Mucosa of descending colon (tissue), 3 donors: ENCODE measurements around the gene COL23A1. TPM values are rescaled to one million over a fixed set of nuclear protein-coding genes. Genes with fewer than 3 reads are reported as not detected.

Experiments used
- ATAC-seq: fragments of 200-7000 bp; cut with Tn5 transposase; one replicate; pipeline ENCODE4 v1.9.1; 2020; ENCODE audit warnings: mild to moderate bottlenecking, moderate library complexity
- DNase-seq, 3 donors: peaks; one replicate each; pipeline ENCODE4 v3.0.0-alpha.2; 2020
- H3K36me3 ChIP-seq: fragments of 200-600 bp; one replicate; pipeline ENCODE4 v1.8.0; 2021; ENCODE audit warnings: low read depth, mild to moderate bottlenecking
- H3K4me1 ChIP-seq: fragments of 200-600 bp; one replicate; pipeline ENCODE4 v1.8.0; 2021; ENCODE audit warnings: low read depth, mild to moderate bottlenecking
- H3K4me3 ChIP-seq: fragments of 200-600 bp; one replicate; pipeline ENCODE4 v1.8.0; 2021; ENCODE audit warnings: mild to moderate bottlenecking
- H3K9me3 ChIP-seq: fragments of 200-600 bp; one replicate; pipeline ENCODE4 v1.8.0; 2021; ENCODE audit warnings: mild to moderate bottlenecking
- intact Hi-C, 2 donors: fragments of 100-400 bp; cut with DNase I in 1 of 2; cut with micrococcal nuclease in 1 of 2; formaldehyde crosslinking; loops; one replicate each; pipeline versions ENCODE4 v1.11.0 to v1.11.1; 2022; cut with DNase I, micrococcal nuclease
- total RNA-seq, 3 donors: library from RNA; stranded (reverse); fragmentation: NEBNext Ultra II Directional in 2 of 3; extraction: Animal tissue kit (Norgen Biotek cat#: 25700) in 2 of 3; gene quantifications; one replicate each; pipeline versions ENCODE4 v1.2.1 to v1.2.4, GENCODE V29; 2021 to 2023
- TF ChIP-seq, protein P1 (sequence below): fragments of 200-600 bp; IDR thresholded peaks from one replicate; pipeline ENCODE4 v1.8.0; 2022; ENCODE audit warnings: antibody characterized with exemption, mild to moderate bottlenecking
- donor health status: DM: no; HTN: no; CAD: no; lungs with moderate emphysema.
- donor health status: DM: no; HTN: no; CAD: no.
- donor health status: DM: no; HTN: yes; CAD: no.

The COL23A1 gene
- total RNA-seq, 3 donors from 2014 or later = 0.17 to 2.7 (median 0.43) TPM

DNA sequence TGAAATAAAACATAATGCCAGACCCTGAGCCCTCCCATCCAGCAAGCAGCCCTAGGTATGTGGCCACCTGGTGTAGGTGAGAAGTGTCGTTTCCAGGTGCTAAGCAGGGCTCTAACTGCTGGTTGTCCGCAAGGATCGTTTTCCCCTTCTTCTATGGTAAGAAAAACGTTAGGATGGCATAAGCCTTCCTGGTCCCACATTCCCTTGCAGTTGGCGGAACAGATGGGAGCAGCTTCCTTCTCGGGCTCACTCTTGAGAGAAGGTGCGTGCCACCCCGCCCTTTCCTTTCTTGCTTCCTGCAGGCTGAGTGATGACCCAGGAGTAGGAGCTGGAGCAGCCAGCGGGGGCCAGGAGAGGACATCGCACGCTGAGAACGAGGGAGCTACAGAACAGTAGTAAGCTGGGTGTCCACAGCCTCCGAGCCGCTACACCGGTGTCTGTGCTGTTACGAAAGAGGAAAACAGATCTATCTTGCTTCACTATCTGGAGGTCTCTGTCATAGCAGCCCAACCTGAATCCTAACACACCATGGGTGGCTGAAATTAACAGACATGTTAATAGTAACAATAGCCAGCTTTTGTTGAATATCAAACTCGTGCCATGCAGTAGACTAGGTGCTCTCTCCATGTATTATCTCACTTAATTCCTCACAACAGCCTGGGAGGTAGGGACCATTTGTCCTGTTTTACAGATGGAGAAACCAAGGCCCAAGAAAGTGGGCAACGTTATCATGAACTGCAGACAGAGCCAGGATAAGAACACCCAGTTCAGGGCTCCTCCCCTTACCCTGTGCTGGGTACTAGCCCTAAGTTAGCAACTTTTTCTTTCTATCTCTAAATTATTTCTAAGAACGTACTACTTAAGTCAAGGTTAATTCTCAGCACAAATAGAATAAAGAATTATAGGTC, 139.8 kb downstream of the COL23A1 start:
- no peaks in the 10 kb centered on the region for H3K36me3 ChIP-seq
- no peaks in the 10 kb centered on the region for H3K4me1 ChIP-seq
- intact Hi-C loops = no loop called here
- H3K4me3 ChIP-seq = no peak overlapping the region
- no peaks in the 10 kb centered on the region for H3K9me3 ChIP-seq
- ATAC-seq = no peak
- TF ChIP-seq, protein P1, sequence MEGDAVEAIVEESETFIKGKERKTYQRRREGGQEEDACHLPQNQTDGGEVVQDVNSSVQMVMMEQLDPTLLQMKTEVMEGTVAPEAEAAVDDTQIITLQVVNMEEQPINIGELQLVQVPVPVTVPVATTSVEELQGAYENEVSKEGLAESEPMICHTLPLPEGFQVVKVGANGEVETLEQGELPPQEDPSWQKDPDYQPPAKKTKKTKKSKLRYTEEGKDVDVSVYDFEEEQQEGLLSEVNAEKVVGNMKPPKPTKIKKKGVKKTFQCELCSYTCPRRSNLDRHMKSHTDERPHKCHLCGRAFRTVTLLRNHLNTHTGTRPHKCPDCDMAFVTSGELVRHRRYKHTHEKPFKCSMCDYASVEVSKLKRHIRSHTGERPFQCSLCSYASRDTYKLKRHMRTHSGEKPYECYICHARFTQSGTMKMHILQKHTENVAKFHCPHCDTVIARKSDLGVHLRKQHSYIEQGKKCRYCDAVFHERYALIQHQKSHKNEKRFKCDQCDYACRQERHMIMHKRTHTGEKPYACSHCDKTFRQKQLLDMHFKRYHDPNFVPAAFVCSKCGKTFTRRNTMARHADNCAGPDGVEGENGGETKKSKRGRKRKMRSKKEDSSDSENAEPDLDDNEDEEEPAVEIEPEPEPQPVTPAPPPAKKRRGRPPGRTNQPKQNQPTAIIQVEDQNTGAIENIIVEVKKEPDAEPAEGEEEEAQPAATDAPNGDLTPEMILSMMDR = no peak
- no peak for DNase-seq

DNA sequence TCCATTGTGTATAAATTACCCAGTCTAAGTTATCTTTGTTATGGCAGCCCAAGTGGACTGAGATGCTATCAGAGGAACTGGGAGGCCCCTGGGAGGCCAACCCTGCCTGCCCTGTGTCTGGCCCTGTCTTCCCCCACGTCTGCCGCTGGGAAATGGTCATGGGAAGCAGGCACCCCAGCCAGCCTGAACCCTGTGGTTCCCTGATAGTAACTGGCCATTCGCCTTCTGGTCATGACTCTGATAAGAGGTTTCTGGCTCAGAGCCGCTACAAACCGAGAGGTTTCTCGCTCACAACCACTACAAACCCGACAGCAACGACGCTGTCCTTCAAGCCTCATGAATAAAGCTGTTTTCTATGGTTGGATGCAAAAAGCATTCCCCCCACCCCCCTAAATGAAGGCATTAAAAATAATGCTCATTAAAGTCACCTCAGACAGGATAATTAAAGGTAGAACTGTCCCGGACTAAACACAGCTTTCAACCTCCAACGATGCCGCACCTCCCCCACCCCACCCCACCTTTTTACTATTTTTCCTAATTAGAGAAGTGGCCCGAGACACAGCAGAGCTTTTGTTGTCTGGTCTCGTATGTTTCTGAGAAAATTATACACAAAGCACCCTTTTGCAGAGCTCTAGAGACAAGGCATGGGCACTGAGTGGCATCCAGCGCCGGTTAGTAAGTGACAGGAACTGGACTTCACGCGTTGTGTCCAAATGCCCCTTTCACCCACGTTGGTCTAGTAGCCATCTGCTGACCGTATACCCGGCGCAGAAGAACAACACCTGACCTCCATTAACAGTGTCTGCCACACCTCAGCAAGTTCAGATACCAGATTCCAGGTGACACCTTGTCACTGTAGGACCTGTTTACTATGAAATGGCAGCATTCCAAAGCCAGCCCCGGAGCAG, 140.8 kb downstream of the COL23A1 start:
- intact Hi-C loops = no loop called here
- TF ChIP-seq, protein P1 = no peak
- DNase-seq = no peak
- no peaks in the 10 kb centered on the region for H3K36me3 ChIP-seq
- H3K4me3 ChIP-seq = no peak overlapping the region
- H3K4me1 ChIP-seq = no peaks in the 10 kb centered on the region
- ATAC-seq = no peak
- no peaks in the 10 kb centered on the region for H3K9me3 ChIP-seq

DNA sequence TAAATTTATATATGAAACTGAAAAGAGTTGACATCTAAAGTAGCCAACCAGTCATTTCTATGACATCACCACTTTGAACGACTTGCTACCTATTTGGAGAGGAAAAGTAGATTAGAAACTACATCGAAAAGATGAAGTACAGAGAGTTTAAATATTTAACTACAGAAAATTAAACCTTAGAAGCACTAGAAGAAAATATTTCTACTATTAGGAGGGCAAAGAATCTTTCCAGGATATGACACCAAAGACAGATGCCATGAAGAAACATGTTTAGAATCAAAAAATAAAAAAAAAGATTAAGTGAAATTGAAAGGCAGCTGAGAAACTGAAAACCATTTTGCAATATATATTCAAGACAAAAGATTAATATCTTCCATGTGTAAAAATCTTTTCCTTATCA, 144.7 kb downstream of the COL23A1 start:
- Histone ChIP-seq H3K36me3 (no peaks in the 10 kb centered on the region), H3K4me3 (no peak overlapping the region), H3K4me1 (no peaks in the 10 kb centered on the region), H3K9me3 (no peaks in the 10 kb centered on the region)
- intact Hi-C loops = no loop called here
- ATAC-seq = no peak
- TF ChIP-seq, protein P1 = no peak
- no peak for DNase-seq

DNA sequence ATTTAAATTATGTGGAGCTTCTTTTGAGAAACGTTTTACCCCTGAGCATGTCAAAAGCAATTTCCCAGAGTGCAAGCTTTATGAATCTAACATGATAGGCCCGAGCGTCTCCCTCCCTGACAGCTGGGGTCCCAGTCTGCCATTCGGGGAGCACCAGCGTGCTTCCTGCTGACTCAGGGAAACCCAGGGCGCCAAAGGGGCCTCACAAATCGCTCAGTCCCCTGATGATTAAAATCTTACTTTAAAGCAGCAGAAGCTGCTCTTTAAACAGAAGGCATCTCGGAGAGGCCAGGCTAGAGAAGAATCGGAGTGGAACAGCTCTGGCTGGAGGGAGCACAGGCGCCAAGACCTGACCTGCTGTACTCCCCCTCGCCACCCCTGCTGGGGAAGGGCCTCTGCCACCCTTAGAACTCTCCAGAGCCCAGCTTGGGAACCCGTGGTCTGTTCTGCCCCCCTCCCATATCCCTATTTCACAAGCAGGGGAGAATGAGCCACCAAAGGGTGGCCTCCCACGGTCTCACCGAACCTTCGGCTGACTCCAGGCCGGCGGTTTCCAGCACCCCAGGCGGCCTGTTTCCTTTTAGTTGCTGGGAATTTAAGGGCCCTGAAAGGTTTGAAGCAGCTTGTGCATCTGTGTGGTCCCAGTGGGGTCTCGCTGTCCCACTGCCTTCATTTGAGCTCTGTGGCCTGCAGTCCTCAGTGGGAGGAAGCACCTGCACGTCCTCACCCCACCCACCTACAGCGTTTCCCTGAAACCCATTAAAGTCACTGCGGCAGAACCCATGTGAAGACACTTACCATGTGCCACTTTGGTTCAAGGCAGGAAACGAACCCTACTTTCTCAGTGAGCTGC, 147.6 kb downstream of the COL23A1 start:
- no peaks in the 10 kb centered on the region for H3K36me3 ChIP-seq
- H3K9me3 ChIP-seq = no peaks in the 10 kb centered on the region
- H3K4me1 ChIP-seq = no peaks in the 10 kb centered on the region
- no peak for DNase-seq
- no peak overlapping the region for H3K4me3 ChIP-seq
- ATAC-seq = no peak
- TF ChIP-seq, protein P1 = no peak
- intact Hi-C loops = no loop called here
